GM12892 (cell line): ENCODE results near the gene ZNF784.

Experiments used
- DNase-seq: peaks from one replicate; pipeline ENCODE4 v3.0.0; 2011; ENCODE audit not compliant: insufficient read length
- FAIRE-seq: peaks from 2 replicates; lab custom pipeline; 2011; peaks lifted over from hg19 to GRCh38; lab: Jason Lieb, UNC
- POLR2A ChIP-seq: IDR thresholded peaks from 2 replicates; pipeline ENCODE4 v1.6.1; 2011; ENCODE audit warnings: low read depth, low read length, control low read depth
- POLR2AphosphoS5 ChIP-seq: IDR thresholded peaks from 2 replicates; pipeline ENCODE4 v1.6.1; 2011; ENCODE audit warnings: low read depth, low read length, control low read depth
- TAF1 ChIP-seq: IDR thresholded peaks from 2 replicates; pipeline ENCODE4 v1.6.1; 2011; ENCODE audit warnings: low read depth, mild to moderate bottlenecking, control low read depth, low read length, borderline replicate concordance

ZNF784 gene

GRCh38 chr19:55623561-55623960 lies 805 bp downstream of the ZNF784 start:
- TF ChIP-seq POLR2A: no peak
- no peak for TF ChIP-seq POLR2AphosphoS5
- no peak for TF ChIP-seq TAF1
- FAIRE-seq (no peak), DNase-seq (no peak)

GRCh38 chr19:55623130-55623529 lies 1.2 kb downstream of the ZNF784 start:
- FAIRE-seq: no peak
- TF ChIP-seq POLR2AphosphoS5 (no peak), POLR2A (no peak), TAF1 (no peak)
- DNase-seq: no peak

GRCh38 chr19:55622242-55622969 lies 2.0 kb downstream of the ZNF784 start:
- TF ChIP-seq TAF1 (no peak), POLR2AphosphoS5 (no peak), POLR2A (no peak)
- DNase-seq (no peak), FAIRE-seq (no peak)

GRCh38 chr19:55621673-55622231 lies 2.6 kb downstream of the ZNF784 start:
- FAIRE-seq (no peak), DNase-seq (no peak)
- TF ChIP-seq TAF1 (no peak), POLR2A (no peak), POLR2AphosphoS5 (no peak)

- TF ChIP-seq TAF1: no peak
- TF ChIP-seq POLR2AphosphoS5: 0 out of 2 replicates have a peak, but pooled peaks have one; percentile 52
- no peak for TF ChIP-seq POLR2A
- FAIRE-seq (no peak), DNase-seq (no peak)
Observed at GRCh38 chr19:55621205-55621672, 3.1 kb downstream of the ZNF784 start.

GRCh38 chr19:55620410-55621204 lies 3.8 kb downstream of the ZNF784 start:
- FAIRE-seq (no peak), DNase-seq (no peak)
- no peak for TF ChIP-seq POLR2AphosphoS5
- TF ChIP-seq TAF1: no peak
- TF ChIP-seq POLR2A: no peak; the same call in 1 of the 2 replicates

- FAIRE-seq (no peak), DNase-seq (no peak)
- no peak for TF ChIP-seq POLR2AphosphoS5
Observed at GRCh38 chr19:55619286-55619685, 5.1 kb downstream of the ZNF784 start.

GRCh38 chr19:55618426-55618825 lies 5.9 kb downstream of the ZNF784 start:
- no peak for TF ChIP-seq TAF1
- TF ChIP-seq POLR2A: no peak
- no peak for TF ChIP-seq POLR2AphosphoS5
- no peak for FAIRE-seq

GRCh38 chr19:55617426-55617825 lies 6.9 kb downstream of the ZNF784 start:
- no peak for TF ChIP-seq TAF1
- TF ChIP-seq POLR2AphosphoS5: no peak
- TF ChIP-seq POLR2A: no peak
- DNase-seq (no peak), FAIRE-seq (no peak)

More at GRCh38 chr19:55618426-55618825, 5.9 kb downstream of the ZNF784 start:
- DNase-seq: no peak

- DNase-seq: no peak
- no peak for FAIRE-seq
Observed at GRCh38 chr19:55616395-55616875, 7.9 kb downstream of the ZNF784 start.

More at GRCh38 chr19:55616395-55616875, 7.9 kb downstream of the ZNF784 start:
- TF ChIP-seq POLR2AphosphoS5 (no peak), TAF1 (no peak), POLR2A (no peak)
